GM12878 (cell line): ENCODE results near the gene TCF4. TPM values are rescaled to one million over a fixed set of nuclear protein-coding genes. Genes with fewer than 3 reads are reported as not detected.

Source experiments
- ATAC-seq: fragments of 200-7000 bp; cut with Tn5 transposase; 3 replicates; pipeline ENCODE4 v1.9.1; 2020; ENCODE audit warnings: mild to moderate bottlenecking, moderate library complexity
- BruUV-seq: library from RNA; stranded (reverse); fragments of 400-500 nt; replicated peaks from 2 replicates; lab custom pipeline; 2021; lab: Mats Ljungman, UMichigan
- CTCF ChIA-PET: fragments of 300-600 bp; sonication (Branson Sonifier 250); formaldehyde crosslinking; extraction: SDS; loops from one replicate; lab custom pipeline; 2021; ENCODE audit warnings: inconsistent platforms; lab: Yijun Ruan, JAX
- POLR2A ChIA-PET: fragments of 350-600 bp; formaldehyde crosslinking; extraction: SDS; loops from one replicate; lab custom pipeline; 2021; ENCODE audit warnings: inconsistent platforms; lab: Charles Lee
- RAD21 ChIA-PET: fragments of 300-600 bp; sonication (Branson Sonifier 250); formaldehyde crosslinking; loops from one replicate; lab custom pipeline; 2023; ENCODE audit warnings: antibody characterized with exemption; ENCODE audit not compliant: unreplicated experiment; lab: Charles Lee
- SMC1A ChIA-PET: fragments of 300-600 bp; sonication (Branson Sonifier 250); formaldehyde crosslinking; loops from one replicate; lab custom pipeline; 2023; ENCODE audit not compliant: unreplicated experiment, uncharacterized antibody; lab: Charles Lee
- DNase-seq: peaks from one replicate; pipeline ENCODE4 v3.0.0-alpha.2; 2011; ENCODE audit warnings: low read depth, low spot score
- FAIRE-seq: peaks from 3 replicates; lab custom pipeline; 2011; peaks lifted over from hg19 to GRCh38; lab: Jason Lieb, UNC
- H2AFZ ChIP-seq: 2 replicates; pipeline ENCODE4 v1.6.0; 2011; ENCODE audit warnings: low read depth, low read length, control low read depth; ENCODE audit not compliant: control insufficient read depth
- H3K27ac ChIP-seq: 2 replicates; pipeline ENCODE4 v1.5.1; 2011; ENCODE audit warnings: control low read depth; ENCODE audit not compliant: control insufficient read depth, insufficient read depth
- H3K27me3 ChIP-seq, 2 experiments: replicated peaks in 1 of 2; 2 replicates each; pipeline versions ENCODE4 v1.6.0 to v1.6.1; 2011; ENCODE audit warnings: low read length in 1 of 2; ENCODE audit not compliant: control insufficient read depth in 2 of 2, insufficient read depth in 2 of 2
- H3K36me3 ChIP-seq, 2 experiments: 2 replicates each; pipeline ENCODE4 v1.5.1; 2011; ENCODE audit warnings: low read length in 1 of 2; ENCODE audit not compliant: control insufficient read depth in 2 of 2, insufficient read depth in 2 of 2
- H3K4me1 ChIP-seq: 2 replicates; pipeline ENCODE4 v1.6.1; 2011; ENCODE audit warnings: mild to moderate bottlenecking, low read length, moderate library complexity, mixed read lengths; ENCODE audit not compliant: control insufficient read depth, insufficient read depth
- H3K4me2 ChIP-seq: 2 replicates; pipeline ENCODE4 v1.6.0; 2011; ENCODE audit warnings: control low read depth; ENCODE audit not compliant: control insufficient read depth, insufficient read depth
- H3K4me3 ChIP-seq: fragments of 200-600 bp; sonication (generic); 2 replicates; pipeline ENCODE4 v1.5.1; 2016
- H3K79me2 ChIP-seq: 2 replicates; pipeline ENCODE4 v1.6.0; 2011; ENCODE audit warnings: low read length; ENCODE audit not compliant: control insufficient read depth, insufficient read depth
- H3K9ac ChIP-seq: 2 replicates; pipeline ENCODE4 v1.8.0; 2011; ENCODE audit warnings: low read length, control low read depth, mixed read lengths; ENCODE audit not compliant: control insufficient read depth, insufficient read depth
- H3K9me3 ChIP-seq: replicated peaks from 3 replicates; pipeline ENCODE4 v1.5.1; 2011; ENCODE audit warnings: mild to moderate bottlenecking, low read length; ENCODE audit not compliant: control insufficient read depth, insufficient read depth
- H4K20me1 ChIP-seq: 2 replicates; pipeline ENCODE4 v1.6.0; 2011; ENCODE audit not compliant: control insufficient read depth, insufficient read depth
- BMI1 ChIP-seq: fragments of 450-650 bp; IDR thresholded peaks from 2 replicates; pipeline ENCODE4 v1.6.1; 2016; ENCODE audit warnings: mild to moderate bottlenecking, moderate library complexity, borderline replicate concordance
- CREM ChIP-seq: IDR thresholded peaks from 2 replicates; pipeline ENCODE4 v1.6.1; 2014; ENCODE audit warnings: antibody characterized with exemption, low read depth
- ELK1 ChIP-seq: IDR thresholded peaks from 2 replicates; pipeline ENCODE4 v1.6.1; 2012; ENCODE audit warnings: low read depth, low read length, improper control_type of control experiment
- FOXK2 ChIP-seq: fragments of 450-650 bp; IDR thresholded peaks from 2 replicates; pipeline ENCODE4 v1.6.1; 2017; ENCODE audit warnings: mild to moderate bottlenecking, moderate library complexity
- JUND ChIP-seq: IDR thresholded peaks from 2 replicates; pipeline ENCODE4 v1.6.1; 2012; ENCODE audit warnings: low read depth, mild to moderate bottlenecking, low read length, improper control_type of control experiment, moderate library complexity
- MLLT1 ChIP-seq: fragments of 450-650 bp; IDR thresholded peaks from 2 replicates; pipeline ENCODE4 v1.6.1; 2016; ENCODE audit warnings: mild to moderate bottlenecking
- NBN ChIP-seq: fragments of 450-650 bp; IDR thresholded peaks from 2 replicates; pipeline ENCODE4 v1.6.1; 2016
- NFYA ChIP-seq: IDR thresholded peaks from 2 replicates; pipeline ENCODE4 v1.6.1; 2011; ENCODE audit warnings: low read depth, mild to moderate bottlenecking, low read length, improper control_type of control experiment, borderline replicate concordance
- POLR2AphosphoS2 ChIP-seq: IDR thresholded peaks from 2 replicates; pipeline ENCODE4 v1.6.1; 2011; ENCODE audit warnings: low read depth, mild to moderate bottlenecking, low read length, improper control_type of control experiment, moderate library complexity
- REST ChIP-seq: IDR thresholded peaks from 2 replicates; pipeline ENCODE4 v1.6.1; 2012; ENCODE audit warnings: mild to moderate bottlenecking, low read depth, low read length
- RFX5 ChIP-seq: IDR thresholded peaks from 2 replicates; pipeline ENCODE4 v1.6.1; 2011; ENCODE audit warnings: low read depth, low read length, improper control_type of control experiment
- SMAD5 ChIP-seq: IDR thresholded peaks from 2 replicates; pipeline ENCODE4 v1.6.1; 2016; ENCODE audit warnings: antibody characterized with exemption, low read depth
- SMARCA5 ChIP-seq: fragments of 450-650 bp; IDR thresholded peaks from 2 replicates; pipeline ENCODE4 v1.6.1; 2017; ENCODE audit warnings: mild to moderate bottlenecking
- SMC3 ChIP-seq: IDR thresholded peaks from 2 replicates; pipeline ENCODE4 v1.6.1; 2011; ENCODE audit warnings: low read length, improper control_type of control experiment, borderline replicate concordance
- ZNF207 ChIP-seq: fragments of 450-650 bp; IDR thresholded peaks from 2 replicates; pipeline ENCODE4 v1.6.1; 2014; ENCODE audit warnings: antibody characterized with exemption, mild to moderate bottlenecking, borderline replicate concordance
- ZNF592 ChIP-seq: fragments of 450-650 bp; IDR thresholded peaks from 2 replicates; pipeline ENCODE4 v1.6.1; 2017; ENCODE audit warnings: mild to moderate bottlenecking, moderate library complexity
- WGBS: methylation state at CpG from one replicate; pipeline ENCODE4 v1.1.6; 2016; ENCODE audit warnings: low lambda C conversion rate; ENCODE audit not compliant: insufficient replicate concordance, insufficient coverage; ENCODE audit errors: missing lambda C conversion rate; 5-methylcytosine and 5-hydroxymethylcytosine counted together
- in situ Hi-C: fragments of 300-500 bp; cut with MboI; formaldehyde crosslinking; loops from 9 replicates; pipeline ENCODE4 v1.14.3; 2018; ENCODE audit warnings: mixed read lengths
- intact Hi-C: fragments of 100-400 bp; cut with micrococcal nuclease; formaldehyde crosslinking; loops from one replicate; pipeline ENCODE4 v1.14.2; 2022; ENCODE audit not compliant: unreplicated experiment
- polyA plus RNA-seq, 11 experiments: library from polyadenylated mRNA; depleted of rRNA in 4 of 11; unstranded in 6 of 11; stranded (reverse) in 5 of 11; fragments of >200 nt; fragmentation: Nextera tagmentation in 4 of 11; fragmentation: Illumina TruSeq in 1 of 11; extraction: Ambion mirVana in 4 of 11; extraction: Trizol in 1 of 11; gene quantifications; 1 replicate in 1 of 11; 2 replicates in 10 of 11; pipeline versions ENCODE4 v1.2.1 to v1.2.3, GENCODE V29; 2011 to 2016; ENCODE audit warnings: inconsistent platforms in 2 of 11, missing spikeins in 2 of 11, low read depth in 1 of 11
- total RNA-seq, 4 experiments: library from RNA; depleted of rRNA in 3 of 4; stranded (reverse); fragments of >200 nt in 3 of 4; fragmentation: Illumina TruSeq in 1 of 4; extraction: Trizol in 1 of 4; gene quantifications; 2 replicates each; pipeline versions ENCODE4 v1.2.1 to v1.2.3, GENCODE V29; 2013 to 2021

TCF4 gene
- total and polyA plus RNA-seq, 10 of the 15 experiments (the other 5 are each of a cell fraction or from before 2014, with no cell fraction given), result 15.2 to 94.0 (median 31.5) TPM

- no TSS peak for BruUV-seq
- intact Hi-C loops, result no loop called here
- FAIRE-seq (no peak), DNase-seq (no peak), ATAC-seq (no peak)
- no peak overlapping the region for H3K4me2 ChIP-seq
- no peaks in the 10 kb centered on the region; a peak in 1 of 4 replicates for H3K27me3 ChIP-seq
- H2AFZ ChIP-seq, result no peak overlapping the region
- no peaks in the 10 kb centered on the region for H3K36me3 ChIP-seq
- ChIA-PET RAD21 (no interaction called here), CTCF (interaction anchor here (1.5 to 2.4 kb wide), 2 partner anchors 8 to 173 kb away, joined by 3 to 10 read pairs; no protein-coding TSS in a partner anchor), POLR2A (no interaction called here), SMC1A (interaction anchor here (1.2 kb wide), 1 partner anchor 13 kb away, joined by 4 read pairs; no protein-coding TSS in a partner anchor)
- H3K9ac ChIP-seq, result no peak overlapping the region
- H3K4me3 ChIP-seq, result no peak overlapping the region
- no peak overlapping the region for H3K27ac ChIP-seq
- WGBS, result 69% methylated on average over 10 of the region's 10 CpGs
- in situ Hi-C loops, result loop anchor here (10.0 kb wide), 1 partner anchor 172 kb away; no protein-coding TSS in a partner anchor
- H3K79me2 ChIP-seq, result no peaks in the 10 kb centered on the region
- no peaks in the 10 kb centered on the region for H3K4me1 ChIP-seq
- no peaks in the 10 kb centered on the region for H4K20me1 ChIP-seq
- no peaks in the 10 kb centered on the region for H3K9me3 ChIP-seq
- TF ChIP-seq FOXK2 (no peak), NBN (no peak), NFYA (no peak), SMAD5 (no peak), ZNF207 (no peak), CREM (no peak), SMC3 (no peak), RFX5 (no peak), POLR2AphosphoS2 (no peak), JUND (no peak), ZNF592 (no peak), ELK1 (no peak), BMI1 (no peak), SMARCA5 (no peak), REST (no peak), MLLT1 (no peak)
Observed at GRCh38 chr18:55407191-55407590, 180.8 kb downstream of the TCF4 start.
